Stimulated activated CD8-positive, alpha-beta memory T cell treated with anti-CD3 and anti-CD28 coated beads, Interleukin-15, amount 100 ng/mL, for 1 hour (primary cell): ENCODE data around the gene SERHL2.
"Not testable (repeated sequence)": the region's sequence is repeated elsewhere in the genome, so short reads cannot be mapped to it uniquely, and the experiment has no call there.

Source experiments
- DNase-seq: peaks from one replicate; pipeline ENCODE4 v3.0.0-alpha.2; 2020; ENCODE audit warnings: low read depth

Gene SERHL2

DNA sequence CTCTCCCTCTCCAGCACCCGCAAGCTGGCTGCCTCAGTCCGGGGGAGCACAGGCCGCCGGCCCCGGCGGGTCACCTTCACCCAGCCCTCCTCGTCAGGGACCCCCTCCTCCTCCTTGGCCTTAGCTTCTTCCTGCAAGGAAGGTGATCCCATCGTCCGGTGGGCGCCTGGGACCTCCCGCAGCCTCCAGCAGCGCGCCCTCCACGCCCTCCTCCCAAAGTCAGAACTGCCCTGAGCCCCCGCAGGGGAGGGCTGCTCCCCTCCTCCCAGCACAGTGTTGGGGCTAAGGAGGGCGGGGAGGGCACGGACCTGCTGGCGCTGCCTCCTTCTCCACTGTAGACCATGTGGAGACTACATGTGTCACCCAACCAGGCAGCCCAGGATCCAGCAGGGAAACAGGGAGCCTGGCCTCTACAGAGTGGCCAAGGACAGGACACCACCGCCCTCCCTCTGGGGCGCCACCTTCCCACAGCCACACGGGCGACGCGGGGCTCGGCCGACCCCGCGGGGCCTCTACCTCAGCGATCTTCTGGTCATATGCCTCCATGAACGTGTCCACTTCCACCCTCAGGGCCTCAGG lies 22.3 kb downstream of the SERHL2 start:
- DNase-seq, result not testable (repeated sequence)

DNA sequence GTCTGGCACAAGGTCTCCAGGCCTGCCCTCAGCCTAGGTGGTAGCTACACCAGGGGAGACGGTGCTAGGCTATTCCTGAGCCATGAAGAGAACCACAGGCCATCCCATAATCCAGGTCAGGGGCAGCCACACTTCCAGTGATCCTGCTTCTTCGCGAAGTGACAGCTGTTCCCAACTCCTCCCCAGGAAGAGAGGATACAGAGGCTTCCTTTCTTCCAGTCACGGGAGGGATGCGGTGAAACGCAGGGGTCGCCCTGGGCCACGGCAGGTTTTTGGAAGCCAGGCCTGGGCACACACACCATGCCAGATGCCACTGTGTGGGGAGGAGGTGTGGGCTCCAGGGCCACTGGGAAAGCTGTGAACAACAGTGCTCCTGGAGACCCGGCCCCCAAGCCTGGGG lies 23.4 kb downstream of the SERHL2 start:
- not testable (repeated sequence) for DNase-seq

DNA sequence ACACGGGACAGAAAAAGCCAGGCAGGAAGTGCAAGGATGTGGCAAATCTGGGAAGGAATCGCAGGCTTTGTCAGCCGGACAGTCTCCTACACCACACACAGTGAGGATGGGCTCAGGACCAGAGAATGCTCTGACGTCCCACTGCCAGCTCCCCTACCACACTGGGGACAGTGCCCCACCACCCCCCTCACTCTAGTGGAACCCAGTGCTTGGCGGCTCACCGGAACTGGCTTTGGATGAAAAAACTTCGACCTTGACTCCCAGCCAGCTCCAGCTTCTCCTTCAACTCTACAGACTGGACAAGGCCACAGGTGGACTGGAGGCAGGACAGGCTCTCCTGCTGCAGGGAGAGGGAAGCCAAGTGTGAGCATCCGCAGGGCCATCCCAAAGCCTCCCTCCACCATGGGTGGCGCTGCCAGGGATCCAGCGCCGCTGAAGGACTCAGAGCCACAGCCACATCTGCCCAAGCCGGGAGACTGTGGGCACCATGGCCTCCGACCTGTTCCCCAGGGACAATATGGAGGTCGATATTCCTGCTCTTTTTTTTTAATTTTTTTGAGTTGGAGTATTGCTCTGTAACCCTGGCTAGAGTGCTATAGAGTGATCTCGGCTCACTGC lies 24.0 kb downstream of the SERHL2 start:
- no peak for DNase-seq

DNA sequence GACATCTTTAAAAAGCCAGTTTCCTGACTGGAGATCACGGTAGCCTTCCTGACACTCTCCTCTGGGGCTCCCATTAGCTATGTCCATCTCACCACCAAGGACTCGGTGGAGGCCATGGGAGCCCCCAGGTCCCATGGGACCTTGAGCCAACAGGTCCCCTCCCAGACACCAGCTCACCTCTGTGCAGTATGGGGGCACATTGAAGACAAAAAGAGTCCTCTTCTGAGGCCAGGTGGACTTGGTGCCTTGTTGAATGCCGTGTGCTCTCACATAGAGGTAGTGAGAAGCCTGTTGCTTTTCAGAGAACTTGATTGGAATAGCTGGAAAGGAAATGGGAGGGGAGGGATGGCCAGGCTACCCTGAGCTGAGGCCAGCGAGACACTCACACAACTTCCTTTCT lies 26.3 kb downstream of the SERHL2 start:
- not testable (repeated sequence) for DNase-seq

DNA sequence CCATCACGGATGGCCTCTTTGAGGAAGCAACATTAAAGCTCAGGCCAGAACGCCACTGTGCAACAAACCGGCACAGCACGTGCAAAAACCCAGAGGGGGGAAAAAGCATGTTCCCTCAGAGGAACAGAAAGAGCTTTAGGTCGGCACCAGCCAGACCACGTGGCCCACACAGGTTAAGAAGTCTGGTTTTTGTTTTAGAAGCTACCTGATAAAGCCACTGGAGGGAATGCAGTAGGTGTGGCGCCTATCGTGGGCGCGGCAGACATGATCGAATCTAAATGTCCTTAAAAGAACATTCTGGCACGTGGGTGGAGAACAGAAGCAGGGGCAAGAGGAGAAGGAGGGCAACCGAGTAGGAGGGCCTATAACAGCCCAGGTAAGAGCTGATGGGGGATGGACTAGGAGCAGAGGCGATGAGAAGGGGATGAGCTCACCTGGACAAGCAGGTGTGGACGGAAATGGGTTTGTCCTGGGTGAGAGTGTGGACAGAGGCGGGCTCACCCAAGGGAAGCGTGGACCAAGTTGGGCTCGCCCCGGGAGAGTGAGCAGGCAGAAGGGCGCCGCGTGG lies 27.5 kb downstream of the SERHL2 start:
- not testable (repeated sequence) for DNase-seq

DNA sequence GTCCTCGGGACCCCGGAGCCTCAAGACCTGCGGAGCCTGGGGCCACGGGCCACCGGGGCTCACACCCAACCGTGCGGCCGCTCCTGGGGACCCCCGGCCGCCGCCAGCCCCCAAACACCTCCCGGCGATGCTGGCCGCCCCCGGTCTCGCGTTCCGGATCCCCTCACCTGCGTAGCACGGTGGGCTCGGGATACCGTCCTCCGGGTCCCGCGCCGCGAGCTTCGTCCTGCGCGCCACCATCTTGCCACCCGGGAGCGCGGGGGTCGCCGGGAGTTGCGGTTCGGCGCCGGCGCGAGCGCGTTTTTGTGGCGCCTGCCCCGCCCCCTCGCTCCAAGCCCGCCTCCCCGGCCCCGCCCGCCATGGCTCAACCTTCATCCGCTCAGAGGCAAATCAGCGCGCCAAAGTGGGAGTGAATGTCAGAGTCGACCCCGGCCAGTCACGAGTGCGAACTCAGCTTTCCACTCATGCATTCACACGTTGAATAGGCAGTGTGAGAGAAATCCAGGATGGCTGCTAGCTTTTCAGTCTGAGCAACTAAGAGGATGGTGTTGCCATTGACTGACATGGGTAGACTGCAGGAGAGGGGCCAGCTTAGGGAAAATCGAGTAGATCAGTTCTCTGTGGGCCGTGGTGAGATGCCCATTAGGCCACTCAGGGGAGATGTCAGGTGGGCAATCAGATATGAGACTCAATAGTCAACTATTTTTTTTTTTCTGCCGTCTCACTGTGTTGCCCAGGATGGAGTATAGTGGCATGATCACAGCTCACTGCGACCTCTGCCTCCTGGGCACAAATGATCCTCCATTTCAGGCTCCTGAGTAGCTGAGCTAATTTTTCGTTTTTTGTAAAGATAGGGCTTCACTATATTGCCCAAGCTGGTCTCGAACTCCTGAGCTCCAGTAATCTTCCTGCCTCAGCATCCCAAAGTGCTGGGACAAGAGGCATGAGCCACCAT lies 28.3 kb downstream of the SERHL2 start:
- peak; percentile 59 for DNase-seq

DNA sequence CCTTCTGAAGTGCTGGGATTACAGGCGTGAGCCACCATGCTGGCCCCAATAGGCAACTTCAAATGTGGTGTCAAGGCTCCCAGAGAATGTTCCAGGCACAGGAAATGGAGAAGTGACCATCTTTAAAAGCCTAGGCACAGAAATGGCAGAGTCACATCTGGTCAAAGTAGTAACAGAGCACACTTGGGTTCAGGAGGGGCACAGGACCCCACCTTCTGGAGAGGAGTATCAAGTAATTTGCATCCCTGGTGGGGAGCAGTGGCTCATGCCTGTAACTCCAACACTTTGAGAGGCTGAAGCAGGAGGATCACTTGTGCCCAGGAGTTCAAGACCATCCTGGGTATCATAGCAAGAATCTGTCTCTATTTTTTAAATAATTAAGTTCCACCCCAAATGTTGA lies 29.2 kb downstream of the SERHL2 start:
- no peak for DNase-seq

DNA sequence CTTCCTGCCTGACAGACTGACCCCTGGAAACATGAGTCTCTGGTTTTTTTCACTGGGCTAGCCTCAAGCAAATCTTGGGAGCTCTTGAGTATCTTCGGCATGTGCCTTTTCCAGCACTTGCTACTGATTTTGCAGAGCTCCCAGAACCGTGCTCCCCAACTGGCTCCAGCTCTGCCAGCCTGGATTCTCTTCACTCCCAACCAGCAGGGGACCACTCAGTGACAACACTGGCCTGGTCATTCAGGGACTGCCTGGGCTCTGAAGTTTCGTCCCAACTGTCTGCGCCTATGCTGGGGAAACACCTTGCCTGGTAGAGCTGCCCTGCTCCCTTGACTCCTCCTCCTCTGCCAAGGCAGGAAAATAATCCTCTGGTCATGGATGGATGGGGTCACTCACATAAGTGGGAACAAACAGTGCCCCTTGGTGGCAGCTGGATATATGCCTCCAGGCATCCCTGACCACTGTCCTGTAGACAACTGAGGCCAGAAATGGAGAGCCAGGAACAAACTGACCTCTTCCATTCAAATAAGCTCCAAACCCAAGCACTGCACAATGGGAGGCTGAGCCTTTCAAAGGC lies 30.7 kb downstream of the SERHL2 start:
- DNase-seq, result no peak

DNA sequence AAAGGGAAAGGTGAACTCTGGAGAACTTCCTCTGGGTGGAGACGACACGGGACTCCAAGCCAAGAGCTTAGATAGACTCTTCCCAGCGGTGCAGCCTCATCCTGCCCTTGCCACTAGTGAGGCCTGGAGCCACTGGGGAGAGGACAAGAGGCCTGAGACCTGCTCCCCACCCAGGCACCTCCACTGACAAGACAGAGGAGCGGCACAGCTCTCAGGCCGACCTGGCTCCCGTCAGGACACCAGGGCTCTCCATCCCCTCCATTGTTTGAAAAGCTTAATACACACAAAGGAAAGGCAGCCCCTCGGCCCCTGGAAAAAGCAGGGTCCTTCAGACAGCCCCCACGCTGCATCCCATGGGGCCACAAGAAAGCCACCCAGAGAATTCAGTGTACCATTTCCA lies 31.3 kb downstream of the SERHL2 start:
- DNase-seq, result no peak

DNA sequence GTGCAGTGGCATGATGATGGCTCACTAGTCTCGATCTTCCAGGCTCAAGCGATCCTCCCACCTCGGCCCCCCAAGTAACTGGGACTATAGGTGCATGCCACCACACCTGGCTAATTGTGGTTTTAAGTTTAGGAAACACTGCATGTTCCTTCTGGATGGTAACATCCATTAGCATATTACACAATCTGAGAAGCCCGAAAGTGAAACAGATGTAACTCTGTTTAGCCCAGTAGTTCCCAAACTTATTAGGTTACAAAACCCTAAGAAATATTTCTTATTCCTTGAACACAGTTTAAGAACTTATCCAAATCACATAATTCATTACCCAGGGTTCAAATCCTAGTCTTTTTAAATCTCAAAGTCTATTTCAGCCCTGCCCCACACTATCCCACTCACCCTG lies 32.6 kb downstream of the SERHL2 start:
- no peak for DNase-seq

DNA sequence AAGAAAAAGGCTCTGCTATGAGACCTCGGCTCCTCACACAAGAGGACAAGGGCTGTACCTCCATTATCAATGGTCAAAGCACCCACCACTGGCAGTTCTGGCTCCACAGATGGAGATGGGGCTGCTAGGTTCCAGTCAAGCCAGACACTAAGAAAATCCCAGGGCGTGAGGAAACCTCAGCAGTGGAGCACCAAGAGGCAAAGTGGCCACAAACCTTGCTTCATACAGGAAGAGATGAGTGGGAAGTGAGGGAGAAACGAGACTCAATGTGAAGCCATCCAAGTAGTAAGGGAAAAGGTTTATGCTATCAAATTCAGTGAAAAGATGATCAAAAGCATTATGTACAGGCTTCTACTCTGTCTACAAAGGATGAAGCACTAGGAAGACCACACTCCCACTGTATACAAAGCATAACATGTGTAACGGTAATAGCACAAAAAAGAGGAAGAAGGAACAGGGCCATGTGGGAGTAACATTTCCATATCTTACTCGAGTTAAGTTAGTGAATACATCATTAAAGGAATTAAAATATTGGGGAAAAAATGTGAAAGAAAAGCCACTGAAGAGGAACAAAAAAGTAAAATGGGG lies 33.9 kb downstream of the SERHL2 start:
- no peak for DNase-seq

DNA sequence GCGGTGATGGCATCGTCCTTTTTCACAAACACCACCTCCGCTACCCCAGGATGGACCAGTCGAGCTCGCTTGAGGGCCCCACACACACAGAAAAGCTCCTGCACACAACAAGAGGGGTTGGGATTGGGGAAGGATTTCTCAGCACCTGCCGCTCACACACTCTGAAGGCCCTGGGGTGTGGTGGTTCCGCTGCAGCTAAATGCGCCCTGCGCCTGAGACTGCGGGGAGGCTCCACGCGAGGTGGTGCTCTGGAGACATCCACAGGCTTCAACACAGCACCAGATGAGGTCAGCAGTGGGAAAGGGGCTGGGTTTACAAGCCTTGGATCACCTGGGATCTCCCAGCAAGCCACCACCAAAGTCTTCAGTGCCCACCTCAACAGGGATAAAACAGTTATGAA lies 38.2 kb downstream of the SERHL2 start:
- DNase-seq, result no peak

DNA sequence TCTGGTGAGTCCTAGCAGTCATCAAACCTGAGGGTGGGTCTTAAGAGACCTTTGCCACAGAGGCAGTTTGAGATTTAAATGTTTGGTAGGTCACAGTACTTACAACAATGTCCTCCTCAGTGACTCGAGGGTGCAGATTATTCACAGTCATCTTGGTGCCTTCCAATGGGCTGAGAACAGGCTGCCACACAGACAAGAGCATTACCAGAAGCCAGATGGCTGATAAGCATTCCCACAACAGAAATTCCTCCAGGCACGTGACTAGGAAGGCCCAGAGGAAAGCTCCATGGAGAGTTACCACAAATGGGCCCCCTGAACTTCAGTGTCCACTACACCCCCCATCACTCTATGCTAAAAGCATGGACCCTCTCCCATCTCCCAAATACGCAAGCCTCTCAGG lies 41.7 kb downstream of the SERHL2 start:
- DNase-seq, result no peak

DNA sequence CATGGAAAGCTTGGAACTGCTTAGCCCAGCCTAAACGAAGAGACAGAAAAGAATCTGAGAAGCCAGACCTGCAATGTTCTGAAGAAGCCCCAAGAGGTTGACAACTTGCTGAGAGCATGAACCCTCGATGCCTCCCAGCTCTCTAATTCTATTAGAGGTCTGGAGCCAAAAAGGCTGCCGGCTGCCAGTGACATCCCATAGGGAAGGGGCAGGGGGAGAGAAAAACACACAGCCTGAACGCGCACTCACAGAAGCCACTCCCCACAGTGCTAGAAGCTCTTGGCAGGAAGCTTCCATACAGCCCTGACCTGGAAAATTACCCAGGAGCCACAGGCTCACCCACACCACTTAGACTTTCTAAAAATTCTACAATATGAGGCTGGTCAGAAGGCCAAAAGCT lies 42.6 kb downstream of the SERHL2 start:
- DNase-seq, result no peak

DNA sequence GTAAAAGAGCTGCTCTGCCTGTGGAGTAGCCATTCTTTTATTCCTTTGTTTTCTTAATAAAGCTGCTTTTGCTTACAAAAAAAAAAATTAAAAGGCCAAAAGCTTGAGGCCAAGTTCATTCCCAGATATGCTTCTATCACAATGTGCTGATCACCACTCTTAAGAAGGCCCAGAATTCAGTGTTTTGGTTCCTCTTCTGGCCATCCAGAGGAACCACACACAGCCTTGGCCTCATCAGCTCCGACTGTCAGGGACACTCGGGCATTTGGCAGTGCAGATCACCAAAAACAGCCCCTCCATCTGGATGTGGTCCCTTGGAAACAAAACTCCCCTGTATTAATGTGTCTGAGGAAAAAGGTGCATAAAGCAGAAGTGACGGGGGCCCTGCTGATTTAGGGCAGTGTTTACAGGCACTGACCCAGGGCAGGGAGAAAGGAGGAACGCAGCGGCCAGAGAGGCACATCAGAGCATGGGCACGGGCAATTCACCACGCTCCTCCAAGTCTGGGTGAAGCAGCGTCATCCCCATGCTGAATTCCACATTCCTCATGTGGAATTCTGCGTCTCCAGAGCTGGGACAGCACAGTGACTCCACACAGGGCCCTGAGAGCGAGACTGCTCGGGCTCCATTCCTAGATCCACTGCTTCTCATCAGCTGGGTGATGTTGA lies 43.2 kb downstream of the SERHL2 start:
- no peak for DNase-seq

DNA sequence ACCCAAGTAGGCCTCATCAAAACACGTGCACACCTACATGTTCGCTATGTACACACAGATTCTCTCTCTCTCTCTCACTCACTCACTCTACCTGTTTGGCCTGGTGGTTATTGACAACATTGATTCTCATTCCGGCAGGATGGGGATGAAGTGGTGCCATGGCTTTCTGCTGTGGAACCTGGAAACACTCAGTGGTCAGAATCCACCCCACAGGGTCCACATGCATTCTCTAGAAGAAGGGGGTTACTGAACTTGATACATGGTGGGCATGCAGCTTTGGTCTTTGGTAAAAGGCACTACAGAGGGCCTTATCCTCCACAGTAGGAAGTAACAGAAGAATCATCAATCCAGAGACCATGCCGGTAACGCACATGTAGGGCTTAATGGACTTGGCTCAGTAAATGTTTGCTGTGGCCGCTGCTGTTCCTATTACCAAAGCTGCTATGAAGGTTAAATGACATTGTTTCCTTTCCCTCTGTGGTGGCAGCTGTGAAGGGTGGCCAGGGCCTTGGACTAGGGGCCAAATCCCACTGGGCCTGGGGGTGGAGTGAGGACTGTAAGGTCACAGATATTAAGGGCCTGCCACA lies 48.2 kb downstream of the SERHL2 start:
- no peak for DNase-seq

DNA sequence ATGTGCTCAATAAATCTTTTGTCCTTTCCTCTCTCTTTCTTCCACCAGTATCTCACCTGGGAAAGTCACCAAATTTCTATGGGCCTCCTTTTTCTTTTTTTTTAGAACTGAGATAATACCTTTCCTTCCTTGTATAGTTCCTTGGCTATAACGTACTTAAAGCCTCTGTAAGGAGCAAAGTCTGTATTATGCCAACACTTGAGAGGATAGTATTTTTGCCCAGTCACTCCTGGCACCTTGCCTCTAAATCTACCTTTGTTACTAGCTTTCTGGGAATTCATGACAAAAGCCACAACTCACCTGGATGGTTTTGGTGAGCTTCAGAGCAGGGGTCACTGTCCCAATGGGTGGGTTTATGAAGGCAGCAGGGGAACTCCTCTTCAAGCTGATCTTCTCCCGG lies 48.7 kb downstream of the SERHL2 start:
- DNase-seq, result no peak

DNA sequence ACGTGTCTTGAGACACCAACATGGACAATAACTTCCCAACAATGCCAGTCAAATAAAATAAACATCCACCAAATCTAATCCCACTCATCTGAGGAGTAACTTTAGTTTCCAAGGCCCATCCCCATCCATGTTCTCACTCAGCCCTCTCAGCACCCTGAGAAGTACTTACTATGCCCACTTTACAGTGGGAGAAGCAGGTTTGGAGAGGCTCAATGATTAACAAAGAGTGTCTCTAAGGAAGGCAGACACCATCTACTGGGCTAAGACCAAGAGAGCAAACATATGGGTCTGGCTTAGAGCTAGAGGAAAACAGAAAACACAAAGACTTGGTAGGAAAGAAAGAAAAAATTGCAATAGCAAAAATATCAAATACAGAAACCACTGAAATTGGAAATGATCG lies 49.7 kb downstream of the SERHL2 start:
- DNase-seq, result no peak

DNA sequence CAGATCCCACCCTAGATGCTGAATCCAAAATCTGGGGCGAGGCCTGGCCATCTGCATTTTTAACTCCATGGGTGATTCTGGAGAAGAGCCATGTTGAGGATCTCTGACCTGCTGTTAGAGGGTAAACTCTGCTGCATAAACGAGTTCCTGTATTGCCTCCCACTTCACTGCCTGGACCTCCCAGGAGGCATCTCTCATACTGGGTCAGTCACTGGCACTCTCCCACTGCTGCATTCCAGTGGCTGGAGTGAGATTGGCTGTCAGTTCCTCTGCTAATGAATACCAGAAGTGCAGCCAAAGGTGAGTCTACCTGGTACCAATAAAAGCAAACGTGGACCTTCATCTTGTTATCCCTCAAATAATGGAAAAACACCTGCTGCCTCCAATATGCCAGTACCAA lies 50.6 kb downstream of the SERHL2 start:
- no peak for DNase-seq

DNA sequence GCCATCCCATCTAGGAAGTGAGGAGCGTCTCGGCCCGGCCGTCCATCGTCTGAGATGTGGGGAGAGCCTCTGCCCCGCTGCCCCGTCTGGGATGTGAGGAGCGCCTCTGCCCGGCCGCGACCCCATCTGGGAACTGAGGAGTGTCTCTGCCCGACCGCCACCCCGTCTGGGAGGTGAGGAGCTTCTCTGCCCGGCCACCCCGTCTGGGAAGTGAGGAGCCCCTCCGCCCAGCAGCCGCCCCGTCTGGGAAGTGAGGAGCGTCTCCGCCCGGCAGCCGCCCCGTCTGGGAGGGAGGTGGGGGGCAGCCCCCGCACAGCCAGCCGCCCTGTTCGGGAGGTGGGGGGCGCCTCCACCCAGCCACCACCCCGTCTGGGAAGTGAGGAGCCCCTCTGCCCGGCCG lies 53.9 kb downstream of the SERHL2 start:
- not testable (repeated sequence) for DNase-seq

DNA sequence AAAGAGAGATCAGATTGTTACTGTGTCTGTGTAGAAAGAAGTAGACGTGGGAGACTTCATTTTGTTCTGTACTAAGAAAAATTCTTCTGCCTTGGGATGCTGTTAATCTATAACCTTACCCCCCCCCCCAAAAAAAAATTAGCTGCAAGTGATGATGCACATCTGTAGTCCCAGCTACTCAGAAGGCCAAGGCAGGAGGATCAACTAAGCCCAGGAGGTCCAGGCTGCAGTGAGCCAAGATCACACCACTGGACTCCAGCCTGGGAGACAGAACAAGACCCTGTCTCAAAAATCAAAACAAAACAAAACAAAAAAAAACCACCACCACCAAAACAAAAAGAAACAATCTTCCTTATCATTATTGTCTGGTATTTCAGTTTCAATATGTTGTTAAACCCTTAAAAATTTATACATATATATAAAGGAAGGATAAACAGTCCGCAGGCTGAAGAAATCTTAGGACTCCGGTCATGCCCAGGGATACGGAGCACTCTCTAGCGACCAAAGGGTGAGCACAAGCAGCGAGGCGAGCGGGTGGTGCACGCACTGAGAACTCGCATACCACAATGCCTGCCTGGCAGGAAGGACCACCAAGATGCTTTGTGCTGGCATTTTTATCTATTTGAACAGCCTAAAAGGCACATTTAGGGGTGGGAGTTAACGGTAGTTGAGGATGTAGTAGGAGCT lies 54.5 kb downstream of the SERHL2 start:
- no peak for DNase-seq
